Spleen (tissue), 7 donors: Measurements from ENCODE around the gene CTNNA2.

Source experiments
- POLR2AphosphoS5 ChIP-seq, 3 donors: sonication (generic); formaldehyde crosslinking; IDR thresholded peaks; one replicate each; pipeline ENCODE4 v1.5.1; 2017; ENCODE audit warnings: antibody characterized with exemption in 3 of 3
- TF ChIP-seq, protein P1 (sequence below), 11 experiments: fragments of 200-600 bp in 7 of 11; fragments of 450-650 bp in 4 of 11; sonication (generic) in 4 of 11; IDR thresholded peaks in 8 of 11; conservative IDR thresholded peaks in 3 of 11; 1 replicate in 7 of 11; 2 replicates in 4 of 11; pipeline versions ENCODE4 v1.4.0 to v1.8.0; 2016 to 2021; ENCODE audit warnings: antibody characterized with exemption in 11 of 11, inconsistent platforms in 4 of 11, mild to moderate bottlenecking in 1 of 11
- donor health status: DM: no; HTN: no; CAD: no; lungs with moderate emphysema.
- donor health status: DM: no; HTN: no; CAD: no.
- donor health status: DM: no; HTN: no; CAD: no.

DNA sequence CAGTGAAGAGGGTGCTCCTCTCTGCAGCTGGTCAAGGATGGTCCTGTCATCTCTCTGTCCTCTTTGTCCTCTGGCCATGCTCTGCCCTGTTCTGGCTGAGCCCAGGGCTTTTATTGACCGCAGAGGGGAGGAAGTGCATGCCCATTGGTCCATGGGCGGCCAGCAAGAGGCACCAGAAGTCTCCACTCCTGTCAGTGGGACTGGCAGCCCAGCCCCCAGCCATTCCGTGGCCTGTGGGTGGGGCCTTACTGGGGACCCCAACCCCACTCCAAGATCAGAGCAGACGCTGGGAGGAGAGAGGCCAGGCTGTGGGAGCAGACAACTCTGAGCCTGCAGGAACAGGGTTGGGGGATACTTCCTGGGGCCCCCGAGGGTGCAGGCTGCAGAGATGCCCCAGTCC lies 156.9 kb downstream of the CTNNA2 start:
- no peak for TF ChIP-seq POLR2AphosphoS5 (IDR thresholded peaks at IDR 0.05)
- TF ChIP-seq, protein P1, sequence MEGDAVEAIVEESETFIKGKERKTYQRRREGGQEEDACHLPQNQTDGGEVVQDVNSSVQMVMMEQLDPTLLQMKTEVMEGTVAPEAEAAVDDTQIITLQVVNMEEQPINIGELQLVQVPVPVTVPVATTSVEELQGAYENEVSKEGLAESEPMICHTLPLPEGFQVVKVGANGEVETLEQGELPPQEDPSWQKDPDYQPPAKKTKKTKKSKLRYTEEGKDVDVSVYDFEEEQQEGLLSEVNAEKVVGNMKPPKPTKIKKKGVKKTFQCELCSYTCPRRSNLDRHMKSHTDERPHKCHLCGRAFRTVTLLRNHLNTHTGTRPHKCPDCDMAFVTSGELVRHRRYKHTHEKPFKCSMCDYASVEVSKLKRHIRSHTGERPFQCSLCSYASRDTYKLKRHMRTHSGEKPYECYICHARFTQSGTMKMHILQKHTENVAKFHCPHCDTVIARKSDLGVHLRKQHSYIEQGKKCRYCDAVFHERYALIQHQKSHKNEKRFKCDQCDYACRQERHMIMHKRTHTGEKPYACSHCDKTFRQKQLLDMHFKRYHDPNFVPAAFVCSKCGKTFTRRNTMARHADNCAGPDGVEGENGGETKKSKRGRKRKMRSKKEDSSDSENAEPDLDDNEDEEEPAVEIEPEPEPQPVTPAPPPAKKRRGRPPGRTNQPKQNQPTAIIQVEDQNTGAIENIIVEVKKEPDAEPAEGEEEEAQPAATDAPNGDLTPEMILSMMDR (IDR thresholded peaks at IDR 0.05 in 8 of 11, conservative IDR thresholded peaks at IDR 0.05 in 3 of 11): no peak
